HepG2 (cell line): ENCODE data around the gene ZPR1. TPM values are rescaled to one million over a fixed set of nuclear protein-coding genes. Genes with fewer than 3 reads are reported as not detected.

ENCODE experiments used
- ATAC-seq: fragments of 200-7000 bp; cut with Tn5 transposase; 3 replicates; pipeline ENCODE4 v1.9.1; 2020; ENCODE audit warnings: mild to moderate bottlenecking, moderate library complexity
- BruUV-seq: library from RNA; stranded (reverse); fragments of 400-500 nt; replicated peaks from 2 replicates; lab custom pipeline; 2021; lab: Mats Ljungman, UMichigan
- CTCF ChIA-PET: fragments of 300-600 bp; formaldehyde crosslinking; extraction: SDS; loops from one replicate; lab custom pipeline; 2021; ENCODE audit warnings: low total read pairs, inconsistent platforms, low intra/inter-chr PET ratio; lab: Yijun Ruan, JAX
- POLR2A ChIA-PET: fragments of 350-600 bp; sonication (Branson Sonifier 250); formaldehyde crosslinking; loops from one replicate; lab custom pipeline; 2020; ENCODE audit warnings: antibody characterized with exemption, inconsistent platforms; lab: Yijun Ruan, JAX
- DNase-seq: peaks from one replicate; pipeline ENCODE4 v3.0.0-alpha.2; 2015; ENCODE audit warnings: low spot score
- FAIRE-seq: peaks from 3 replicates; lab custom pipeline; 2011; peaks lifted over from hg19 to GRCh38; lab: Jason Lieb, UNC
- H2AFZ ChIP-seq: one replicate; pipeline ENCODE4 v1.6.1; 2011; ENCODE audit warnings: low read length, inconsistent platforms
- H3K27ac ChIP-seq: fragments of 300-600 bp; 3 replicates; pipeline ENCODE4 v1.8.0; 2011; ENCODE audit warnings: mixed run types, mild to moderate bottlenecking, mixed read lengths, low read length, inconsistent platforms; ENCODE audit not compliant: insufficient read depth; ENCODE audit errors: extremely low read length
- H3K27me3 ChIP-seq, 2 experiments: fragments of 200-600 bp in 1 of 2; 2 replicates in 1 of 2; 3 replicates in 1 of 2; pipeline versions ENCODE4 v1.6.0 to v1.8.0; 2011; ENCODE audit warnings: low read length in 2 of 2, mild to moderate bottlenecking in 2 of 2, moderate library complexity in 2 of 2, inconsistent platforms in 1 of 2; ENCODE audit not compliant: insufficient read depth in 2 of 2, control insufficient read depth in 1 of 2
- H3K36me3 ChIP-seq, 2 experiments: fragments of 200-600 bp in 1 of 2; replicated peaks in 1 of 2; 2 replicates in 1 of 2; 3 replicates in 1 of 2; pipeline versions ENCODE4 v1.5.1 to v1.8.0; 2011; ENCODE audit warnings: low read length in 2 of 2, inconsistent platforms in 1 of 2; ENCODE audit not compliant: insufficient read depth in 2 of 2, control insufficient read depth in 1 of 2
- H3K4me1 ChIP-seq: 2 replicates; pipeline ENCODE4 v1.5.1; 2012; ENCODE audit warnings: low read length, inconsistent platforms; ENCODE audit not compliant: insufficient read depth
- H3K4me2 ChIP-seq: 2 replicates; pipeline ENCODE4 v1.6.0; 2011; ENCODE audit warnings: low read depth, low read length, inconsistent platforms
- H3K4me3 ChIP-seq, 3 experiments: fragments of 200-600 bp in 1 of 3; sonication (generic), shearing (Covaris generic) in 1 of 3; replicated peaks in 1 of 3; 2 replicates each; pipeline ENCODE4 v1.5.1; 2011 to 2016; ENCODE audit warnings: low read length in 3 of 3, inconsistent platforms in 2 of 3, low read depth in 2 of 3, mild to moderate bottlenecking in 2 of 3, control low read depth in 1 of 3, mixed read lengths in 1 of 3; ENCODE audit not compliant: insufficient read depth in 1 of 3
- H3K79me2 ChIP-seq: one replicate; pipeline ENCODE4 v1.6.1; 2011; ENCODE audit warnings: low read length, inconsistent platforms; ENCODE audit not compliant: insufficient read depth
- H3K9ac ChIP-seq: 2 replicates; pipeline ENCODE4 v1.6.0; 2011; ENCODE audit warnings: mild to moderate bottlenecking, low read depth, low read length, inconsistent platforms; ENCODE audit not compliant: insufficient read depth
- H3K9me3 ChIP-seq: 2 replicates; pipeline ENCODE4 v1.5.1; 2012; ENCODE audit warnings: mild to moderate bottlenecking, low read length
- H4K20me1 ChIP-seq: 2 replicates; pipeline ENCODE4 v1.6.0; 2011; ENCODE audit warnings: inconsistent platforms, mild to moderate bottlenecking, low read length, moderate library complexity; ENCODE audit not compliant: insufficient read depth
- ATF1 ChIP-seq: IDR thresholded peaks from 2 replicates; pipeline ENCODE4 v1.6.1; 2016; ENCODE audit warnings: mild to moderate bottlenecking, control low read depth
- CBX2 ChIP-seq, 2 experiments: fragments of 200-600 bp in 1 of 2; sonication (generic); formaldehyde crosslinking in 1 of 2; IDR thresholded peaks; 2 replicates each; pipeline versions ENCODE4 v1.7.0 to v1.8.1; 2018 to 2022; ENCODE audit warnings: low read depth in 2 of 2, low read length in 1 of 2, mild to moderate bottlenecking in 1 of 2, missing genetic modification reagents in 1 of 2
- CC2D1A ChIP-seq: sonication (generic); formaldehyde crosslinking; IDR thresholded peaks from 2 replicates; pipeline ENCODE4 v1.8.1; 2023; ENCODE audit warnings: mild to moderate bottlenecking, missing genetic modification reagents
- FOXK2 ChIP-seq: fragments of 450-650 bp; IDR thresholded peaks from 2 replicates; pipeline ENCODE4 v1.6.1; 2016
- HNRNPLL ChIP-seq: fragments of 200-400 bp; formaldehyde crosslinking; IDR thresholded peaks from 2 replicates; pipeline ENCODE4 v1.6.1; 2017; ENCODE audit warnings: mild to moderate bottlenecking, low read depth, low read length; ENCODE audit not compliant: poor library complexity, severe bottlenecking
- ISX ChIP-seq: sonication (generic); formaldehyde crosslinking; conservative IDR thresholded peaks from 2 replicates; pipeline ENCODE4 v1.5.0; 2020; ENCODE audit warnings: missing genetic modification reagents
- MYC ChIP-seq: sonication (generic); formaldehyde crosslinking; IDR thresholded peaks from 2 replicates; pipeline ENCODE4 v1.9.0; 2021; ENCODE audit warnings: missing genetic modification reagents, borderline replicate concordance
- SAFB2 ChIP-seq: sonication (generic); formaldehyde crosslinking; IDR thresholded peaks from 2 replicates; pipeline ENCODE4 v1.5.1; 2020; ENCODE audit warnings: missing genetic modification reagents, low read depth, mild to moderate bottlenecking, borderline replicate concordance
- SAP130 ChIP-seq: IDR thresholded peaks from 2 replicates; pipeline ENCODE4 v1.6.1; 2016; ENCODE audit warnings: low read depth
- TP53 ChIP-seq: sonication (generic); formaldehyde crosslinking; conservative IDR thresholded peaks from 2 replicates; pipeline ENCODE4 v1.4.0; 2020; ENCODE audit warnings: missing genetic modification reagents
- ZNF251 ChIP-seq: sonication (generic); formaldehyde crosslinking; IDR thresholded peaks from 2 replicates; pipeline ENCODE4 v1.9.0; 2021; ENCODE audit warnings: mild to moderate bottlenecking, missing genetic modification reagents
- ZNF460 ChIP-seq: sonication (generic); formaldehyde crosslinking; IDR thresholded peaks from 2 replicates; pipeline ENCODE4 v1.5.1; 2020; ENCODE audit warnings: missing genetic modification reagents, mild to moderate bottlenecking, borderline replicate concordance
- WGBS: methylation state at CpG from one replicate; pipeline ENCODE4 v1.1.6; 2017; ENCODE audit warnings: low lambda C conversion rate; 5-methylcytosine and 5-hydroxymethylcytosine counted together
- in situ Hi-C: cut with HindIII; loops from 2 replicates; pipeline ENCODE4 v1.10.0; 2017; ENCODE audit warnings: low pct_unique_long_range_greater_than_20kb; ENCODE audit not compliant: extremely low pct_ligation_motif_present
- intact Hi-C: fragments of 100-400 bp; cut with micrococcal nuclease; formaldehyde crosslinking; loops from one replicate; pipeline ENCODE4 v1.10.0; 2022; ENCODE audit not compliant: unreplicated experiment
- polyA plus RNA-seq, 8 experiments: library from polyadenylated mRNA; depleted of rRNA in 3 of 8; stranded (reverse) in 7 of 8; unstranded in 1 of 8; fragments of >200 nt; fragmentation: Illumina TruSeq in 4 of 8; extraction: Trizol in 4 of 8; gene quantifications; 2 replicates each; pipeline versions ENCODE4 v1.2.1 to v1.2.3, GENCODE V29; 2011 to 2016; ENCODE audit warnings: low read depth in 4 of 8, missing spikeins in 1 of 8, mixed read lengths in 1 of 8; ENCODE audit not compliant: insufficient read depth in 1 of 8
- total RNA-seq, 5 experiments: library from RNA; depleted of rRNA; stranded (reverse); fragments of >200 nt; fragmentation: Illumina TruSeq; extraction: Trizol; gene quantifications; 2 replicates each; pipeline ENCODE4 v1.2.3, GENCODE V29; 2016; ENCODE audit warnings: low read depth in 1 of 5
- TF ChIP-seq, protein P1 (sequence below): sonication (generic); formaldehyde crosslinking; IDR thresholded peaks from 2 replicates; pipeline ENCODE4 v1.9.0; 2021; ENCODE audit warnings: missing genetic modification reagents, mild to moderate bottlenecking, borderline replicate concordance

ZPR1 gene
- total and polyA plus RNA-seq, 2 of the 13 experiments (the other 11 are each of a cell fraction or from before 2014, with no cell fraction given): 40.0 to 79.3 TPM

GRCh38 chr11:116727990-116728389 lies 59.8 kb downstream of the ZPR1 start:
- intact Hi-C loops: no loop called here
- Histone ChIP-seq H3K27ac (no peak overlapping the region), H3K4me1 (peaks cover 9% of the 10 kb centered on the region; the same call in 1 of the 2 replicates), H2AFZ (no peak overlapping the region), H3K27me3 (peaks cover 2 to 75% of the 10 kb centered on the region in 2 experiments; a peak in 3 of 5 replicates), H3K79me2 (no peaks in the 10 kb centered on the region), H3K4me3 (no peak overlapping the region), H3K4me2 (no peak overlapping the region), H4K20me1 (no peaks in the 10 kb centered on the region), H3K36me3 (no peaks in the 10 kb centered on the region), H3K9ac (no peak overlapping the region), H3K9me3 (no peaks in the 10 kb centered on the region)
- in situ Hi-C loops: no loop called here
- no peak for DNase-seq
- TF ChIP-seq HNRNPLL: no peak
- TF ChIP-seq TP53 (CRISPR knock-in tag): no peak
- no peak for TF ChIP-seq ZNF251 (CRISPR knock-in tag)
- TF ChIP-seq SAP130: no peak
- no peak for TF ChIP-seq MYC
- no peak for TF ChIP-seq ATF1 (CRISPR knock-in tag)
- TF ChIP-seq CC2D1A (CRISPR knock-in tag): no peak
- TF ChIP-seq CBX2 (IDR thresholded peaks at IDR 0.05; ENCODE audit: low read depth, low read length): no peak
- no peak for TF ChIP-seq CBX2 (CRISPR knock-in tag; IDR thresholded peaks at IDR 0.05; ENCODE audit: low read depth)
- TF ChIP-seq SAFB2: no peak
- TF ChIP-seq ZNF460: no peak
- no peak for TF ChIP-seq FOXK2
- TF ChIP-seq, protein P1, sequence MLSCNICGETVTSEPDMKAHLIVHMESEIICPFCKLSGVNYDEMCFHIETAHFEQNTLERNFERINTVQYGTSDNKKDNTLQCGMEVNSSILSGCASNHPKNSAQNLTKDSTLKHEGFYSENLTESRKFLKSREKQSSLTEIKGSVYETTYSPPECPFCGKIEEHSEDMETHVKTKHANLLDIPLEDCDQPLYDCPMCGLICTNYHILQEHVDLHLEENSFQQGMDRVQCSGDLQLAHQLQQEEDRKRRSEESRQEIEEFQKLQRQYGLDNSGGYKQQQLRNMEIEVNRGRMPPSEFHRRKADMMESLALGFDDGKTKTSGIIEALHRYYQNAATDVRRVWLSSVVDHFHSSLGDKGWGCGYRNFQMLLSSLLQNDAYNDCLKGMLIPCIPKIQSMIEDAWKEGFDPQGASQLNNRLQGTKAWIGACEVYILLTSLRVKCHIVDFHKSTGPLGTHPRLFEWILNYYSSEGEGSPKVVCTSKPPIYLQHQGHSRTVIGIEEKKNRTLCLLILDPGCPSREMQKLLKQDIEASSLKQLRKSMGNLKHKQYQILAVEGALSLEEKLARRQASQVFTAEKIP (CRISPR knock-in tag): no peak
- no peak for TF ChIP-seq ISX
- 26% methylated on average over 6 of the region's 6 CpGs for WGBS
- ATAC-seq: no peak
- no TSS peak for BruUV-seq
- ChIA-PET CTCF (no interaction called here), POLR2A (no interaction called here)
- no peak for FAIRE-seq
